ENCODE data around the gene FAM180B. TPM values are rescaled to one million over a fixed set of nuclear protein-coding genes. Genes with fewer than 3 reads are reported as not detected.
A peak's percentile ranks its signal among the peaks of the same experiment; 100 is the strongest.
"Not testable (repeated sequence)": the region's sequence is repeated elsewhere in the genome, so short reads cannot be mapped to it uniquely, and the experiment has no call there.

The FAM180B gene
- total RNA-seq, 1 donor from 2014 or later: 0.07 TPM

DNA sequence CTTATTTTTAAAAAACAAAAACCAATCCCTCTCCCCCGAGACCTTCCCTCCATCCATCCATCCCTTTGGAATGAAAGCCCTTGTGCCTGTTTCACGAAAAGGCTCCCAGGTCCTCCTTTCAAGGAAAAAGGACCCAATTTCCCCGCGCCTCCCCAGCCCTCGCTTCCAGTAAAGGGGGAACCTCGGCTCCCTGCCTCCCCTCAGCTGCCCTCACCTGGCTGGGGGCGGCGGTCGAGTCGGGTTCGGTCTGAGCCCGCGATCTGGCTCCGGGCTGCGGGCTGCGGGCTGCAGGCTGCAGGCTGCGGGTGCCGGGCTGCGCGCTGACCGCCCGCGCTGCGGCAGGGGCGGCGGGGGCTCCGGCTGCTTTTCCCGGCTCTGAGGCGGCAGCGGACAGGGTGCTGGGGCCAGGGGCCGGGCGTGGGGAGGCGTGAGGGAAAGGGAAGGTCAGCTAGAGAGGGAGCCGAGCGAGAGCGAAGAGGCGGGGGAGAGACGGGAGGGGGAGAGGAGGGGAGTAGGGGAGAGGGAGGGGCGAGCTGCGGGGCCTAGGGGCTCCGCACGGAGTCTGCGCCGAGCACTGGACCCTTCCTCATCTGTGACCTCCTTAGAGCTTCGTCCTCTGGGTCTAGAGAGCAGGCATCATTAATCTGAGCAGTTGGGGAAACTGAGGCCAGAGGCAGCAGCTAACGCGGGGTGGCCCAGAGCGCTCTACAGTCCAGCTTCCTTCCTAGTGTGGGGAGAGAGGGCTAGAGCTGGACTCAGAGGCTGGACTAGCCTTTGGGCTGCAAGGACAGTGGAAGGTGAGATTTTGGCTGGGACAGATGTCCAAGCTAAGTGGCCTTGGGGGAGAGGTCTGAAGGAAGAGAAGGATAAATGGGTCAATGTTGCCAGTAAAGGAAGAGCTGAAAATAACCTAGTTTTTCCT, 7.7 kb downstream of the FAM180B start, which contains the start of gene C1QTNF4:
Gene C1QTNF4 (minus strand): TSS at position 478 of the 922 bp plus-strand sequence. CDS start 3,601 bp downstream, outside the sequence.
- DNase-seq (ENCODE audit: low read depth, low spot score): no peak

DNA sequence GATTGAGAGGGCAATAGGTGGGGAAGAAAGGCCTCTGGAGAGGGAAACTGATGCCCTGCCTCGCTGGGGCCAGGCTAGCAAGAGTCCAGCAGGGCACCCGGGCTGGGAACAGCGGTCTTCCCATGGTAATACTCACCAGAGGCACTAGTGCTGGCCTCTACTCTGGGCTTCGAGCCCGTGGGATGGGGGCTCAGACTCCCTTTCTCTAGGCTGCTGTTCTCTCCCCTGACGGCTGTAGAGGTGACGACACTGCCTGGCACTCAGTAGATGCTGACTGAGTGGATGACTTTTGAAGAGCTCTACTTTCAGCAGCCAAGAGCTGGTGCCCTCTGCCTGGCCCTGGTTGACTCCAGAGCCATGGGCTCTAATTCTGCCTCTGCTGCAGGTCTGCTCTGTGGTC, 8.6 kb downstream of the FAM180B start:
- no peak for DNase-seq (ENCODE audit: low read depth, low spot score)

GRCh38 chr11:47595967-47596366, 9.5 kb downstream of the FAM180B start:
- DNase-seq (ENCODE audit: low read depth, low spot score): no peak

DNA sequence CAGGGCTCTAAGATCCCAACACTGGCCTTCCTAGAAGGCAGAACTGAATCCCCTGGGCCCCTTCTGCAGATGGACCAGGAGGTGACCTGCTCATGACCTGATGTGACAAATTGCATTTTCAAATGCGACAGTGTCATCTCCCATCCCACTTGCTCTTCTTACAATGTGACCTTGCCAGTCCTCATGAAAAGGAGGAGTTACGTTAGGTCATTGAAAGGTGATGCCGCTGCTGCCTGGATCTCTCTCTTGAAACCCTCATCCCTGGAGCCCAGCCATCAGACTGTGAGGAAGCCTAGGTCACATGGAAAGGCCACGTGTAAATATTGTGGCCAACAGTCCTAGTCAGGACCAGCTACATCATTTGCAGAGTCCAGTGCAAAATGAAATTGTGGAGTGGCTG, 13.4 kb downstream of the FAM180B start:
- DNase-seq (ENCODE audit: low read depth, low spot score): no peak

DNA sequence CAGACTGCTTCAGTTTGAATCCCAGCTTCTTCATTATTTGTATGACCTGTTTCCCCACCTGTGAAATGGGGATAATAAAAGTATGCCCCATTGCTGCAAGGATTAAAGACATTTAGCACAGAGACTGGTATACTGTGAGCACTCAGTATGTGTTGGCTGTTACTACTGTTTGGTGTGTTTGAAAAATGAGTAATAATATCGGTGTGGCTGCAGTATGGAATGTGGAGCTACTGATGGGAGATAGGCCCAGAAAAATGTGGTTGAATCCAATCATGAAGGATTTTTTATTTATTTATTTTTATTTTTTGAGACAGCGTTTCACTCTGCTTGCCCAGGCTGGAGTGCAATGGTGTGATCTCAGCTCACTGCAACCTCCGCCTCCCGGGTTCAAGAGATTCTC, 16.8 kb downstream of the FAM180B start:
- no peak for DNase-seq (ENCODE audit: low read depth, low spot score)

DNA sequence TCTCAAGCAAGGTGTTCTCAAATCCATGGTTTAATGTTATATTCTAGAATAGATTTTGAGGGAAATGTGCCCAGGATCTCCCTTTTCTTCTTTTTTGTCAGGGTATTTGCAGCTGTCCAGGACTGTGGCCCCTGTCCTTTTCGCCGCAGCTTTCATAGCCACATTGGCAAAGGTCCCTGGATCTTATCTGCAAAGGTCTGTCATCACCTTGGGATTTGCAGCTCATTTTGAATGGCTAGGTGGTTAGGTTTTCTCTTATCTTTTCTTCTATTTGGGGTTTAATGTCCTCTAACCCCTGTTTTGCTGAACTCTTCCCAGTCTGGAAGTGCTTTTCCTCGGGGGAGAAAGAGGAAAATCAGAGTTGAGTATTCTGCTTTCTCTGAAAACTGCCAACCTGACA, 19.4 kb downstream of the FAM180B start:
- DNase-seq (ENCODE audit: low read depth, low spot score): no peak

DNA sequence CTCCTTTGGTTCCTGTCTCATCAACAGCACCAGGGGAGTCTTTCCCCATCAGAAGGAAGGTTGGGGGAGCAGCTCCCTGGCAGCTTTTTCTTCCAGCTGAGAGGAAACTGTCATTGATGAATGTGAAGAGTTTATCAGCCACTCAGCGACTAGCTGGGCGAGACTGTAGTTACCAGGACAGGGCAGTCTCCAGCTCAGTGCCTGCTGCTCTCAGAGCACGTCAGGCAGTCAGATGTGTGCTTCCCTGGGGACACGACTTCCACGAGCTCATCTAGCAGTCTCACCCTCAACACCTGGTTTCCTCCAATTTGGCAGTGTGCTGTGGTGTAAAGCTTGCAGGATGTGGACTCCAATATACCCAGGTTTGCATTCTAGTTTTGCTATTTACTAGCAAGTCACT, 20.3 kb downstream of the FAM180B start:
- no peak for DNase-seq (ENCODE audit: low read depth, low spot score)

GRCh38 chr11:47607380-47607779, 20.9 kb downstream of the FAM180B start:
- DNase-seq (ENCODE audit: low read depth, low spot score): no peak

DNA sequence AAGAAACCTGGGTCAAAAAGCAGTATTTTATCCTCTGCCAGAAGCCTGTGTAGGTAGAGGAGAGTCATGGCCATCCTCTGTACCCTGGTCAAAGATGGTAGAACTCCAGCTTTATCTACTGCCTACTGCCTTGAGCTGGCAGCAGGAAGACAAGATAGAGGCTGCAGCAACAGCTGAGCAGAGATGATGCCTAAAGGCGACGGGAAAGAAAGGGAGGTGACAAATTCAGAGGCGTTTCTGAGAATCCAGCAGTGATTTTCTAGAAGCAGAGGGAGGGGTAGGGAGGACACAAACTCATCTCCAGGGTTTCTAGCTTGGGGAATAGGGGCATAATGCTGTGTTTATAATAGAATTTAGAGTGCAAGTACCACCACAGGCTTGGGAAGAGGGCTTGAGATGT, 23.2 kb downstream of the FAM180B start:
- DNase-seq (ENCODE audit: low read depth, low spot score): no peak

- no peak for DNase-seq (ENCODE audit: low read depth, low spot score)
Observed at GRCh38 chr11:47611348-47611794, 24.9 kb downstream of the FAM180B start.

GRCh38 chr11:47615249-47615648, 28.8 kb downstream of the FAM180B start:
- no peak for DNase-seq (ENCODE audit: low read depth, low spot score)

DNA sequence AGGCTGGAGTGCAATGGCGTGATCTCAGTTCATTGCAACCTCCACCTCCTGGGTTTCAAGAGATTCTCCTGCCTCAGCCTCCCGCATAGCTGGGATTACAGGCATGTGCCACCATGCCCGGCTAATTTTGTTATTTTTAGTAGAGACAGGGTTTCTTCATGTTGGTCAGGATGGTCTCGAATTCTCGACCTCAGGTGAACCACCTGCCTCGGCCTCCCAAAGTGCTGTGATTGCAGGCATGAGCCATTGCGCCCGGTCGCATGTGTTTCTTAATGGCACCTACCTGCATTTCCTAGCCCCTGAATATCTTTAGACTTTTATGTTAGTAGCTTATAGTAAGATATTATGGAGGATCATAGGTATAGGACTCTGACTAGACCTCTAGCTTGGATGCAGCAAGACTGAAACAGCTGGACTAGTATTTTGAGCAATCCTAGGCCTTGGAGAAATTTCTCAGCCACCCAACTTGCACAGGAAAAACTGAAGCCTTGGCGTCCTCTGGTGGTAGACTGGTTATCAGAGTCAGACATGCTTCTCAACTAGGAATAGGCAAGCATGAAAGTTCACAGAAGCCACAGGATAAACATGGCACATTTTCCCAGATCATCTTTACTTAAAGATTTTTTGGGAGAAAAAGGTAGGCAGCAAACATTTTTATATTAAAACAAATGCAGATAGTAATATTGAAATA, 30.4 kb downstream of the FAM180B start:
- DNase-seq (ENCODE audit: low read depth, low spot score): peak; percentile 32

DNA sequence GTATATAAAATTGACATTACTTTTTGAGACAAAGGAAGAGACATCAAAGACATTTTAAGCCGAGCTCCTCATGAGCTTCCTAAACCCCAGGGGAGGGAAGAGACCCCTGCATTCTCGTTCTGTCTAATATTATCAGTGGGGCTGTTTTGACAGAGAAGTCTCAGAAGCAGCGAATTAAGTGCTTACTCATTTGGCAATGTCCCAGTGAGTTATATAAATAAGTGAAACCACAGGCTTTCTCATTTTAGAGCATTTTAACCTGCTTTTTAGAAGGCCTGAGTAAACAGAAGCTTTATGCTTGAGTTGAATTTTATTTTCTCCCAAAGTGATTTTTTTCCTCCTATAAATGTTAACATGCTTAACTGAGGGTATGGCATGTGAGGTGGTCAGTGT, 30.9 kb downstream of the FAM180B start:
- DNase-seq (ENCODE audit: low read depth, low spot score): no peak

GRCh38 chr11:47620836-47621378, 34.4 kb downstream of the FAM180B start:
- no peak for DNase-seq (ENCODE audit: low read depth, low spot score)

DNA sequence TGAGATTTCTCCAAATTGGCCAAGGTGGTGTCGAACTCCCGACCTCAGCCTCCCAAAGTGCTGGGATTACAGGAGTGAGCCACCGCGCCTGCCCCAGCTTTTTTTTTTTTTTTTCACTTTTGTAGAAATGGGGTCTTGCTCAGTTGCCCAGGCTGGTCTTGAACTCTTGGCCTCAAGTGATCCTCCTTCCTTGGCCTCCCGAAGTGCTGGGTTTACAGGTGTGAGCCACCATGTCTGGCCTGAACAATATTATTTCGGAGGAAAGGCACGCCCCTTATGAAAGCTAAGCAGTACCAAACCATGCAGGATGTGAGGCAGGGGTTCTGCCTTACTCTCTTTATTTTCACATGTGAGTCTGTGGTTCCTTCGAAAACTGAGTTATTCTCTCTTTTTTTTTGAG, 39.8 kb downstream of the FAM180B start:
- no peak for DNase-seq (ENCODE audit: low read depth, low spot score)

GRCh38 chr11:47628026-47628425, 41.5 kb downstream of the FAM180B start:
- no peak for DNase-seq (ENCODE audit: low read depth, low spot score)

- DNase-seq (ENCODE audit: low read depth, low spot score): no peak
Observed at GRCh38 chr11:47631473-47631872, 45.0 kb downstream of the FAM180B start.

GRCh38 chr11:47636331-47636730, 49.9 kb downstream of the FAM180B start:
- not testable (repeated sequence) for DNase-seq (ENCODE audit: low read depth, low spot score)
